Activated CD4-positive, alpha-beta memory T cell treated with anti-CD3 and anti-CD28 coated beads, Interleukin-2, amount 10 ng/mL, durations not matched to agents 7 days and 5 days (primary cell): ENCODE measurements around the gene ERICH2. TPM values are rescaled to one million over a fixed set of nuclear protein-coding genes. Genes with fewer than 3 reads are reported as not detected.

Experiments
- CTCF ChIA-PET: fragments of 350-600 bp; sonication (Branson Sonifier 250); formaldehyde crosslinking; loops from one replicate; lab custom pipeline; 2021; ENCODE audit warnings: antibody characterized with exemption, inconsistent platforms; lab: Charles Lee
- POLR2A ChIA-PET: fragments of 350-600 bp; sonication (Branson Sonifier 250); formaldehyde crosslinking; loops from one replicate; lab custom pipeline; 2021; ENCODE audit warnings: antibody characterized with exemption; lab: Charles Lee
- DNase-seq: peaks from one replicate; pipeline ENCODE4 v3.0.0-alpha.2; 2020
- H3K27ac Mint-ChIP-seq: one replicate; pipeline ENCODE4 v1.8.0; 2021; ENCODE audit warnings: mild to moderate bottlenecking, mixed read lengths
- H3K27me3 Mint-ChIP-seq: one replicate; pipeline ENCODE4 v1.8.0; 2021; ENCODE audit warnings: mixed read lengths
- H3K36me3 Mint-ChIP-seq: one replicate; pipeline ENCODE4 v1.8.0; 2021; ENCODE audit warnings: low read depth, mixed read lengths
- H3K4me1 Mint-ChIP-seq: one replicate; pipeline ENCODE4 v1.8.0; 2021; ENCODE audit warnings: mixed read lengths
- H3K4me3 Mint-ChIP-seq: one replicate; pipeline ENCODE4 v1.8.0; 2021; ENCODE audit warnings: mild to moderate bottlenecking, mixed read lengths
- H3K9me3 Mint-ChIP-seq: one replicate; pipeline ENCODE4 v1.8.0; 2021; ENCODE audit warnings: mixed read lengths
- total RNA-seq, 2 experiments: library from RNA; stranded (reverse); gene quantifications; one replicate each; pipeline ENCODE4 v1.2.3, GENCODE V29; 2021

ERICH2 gene
- total RNA-seq, 2 experiments from 2014 or later, result not detected

GRCh38 chr2:170815311-170815710 is 45.1 kb downstream of the ERICH2 start:
- H3K4me1 Mint-ChIP-seq, result peaks cover 42% of the 10 kb centered on the region
- CTCF ChIA-PET, result interaction anchor here (0.6 to 2.2 kb wide), 12 partner anchors 10 to 773 kb away, joined by 3 to 16 read pairs (median 6); partner anchors contain the start of genes ERICH2 and SP5
- DNase-seq, result no peak
- no peaks in the 10 kb centered on the region for H3K36me3 Mint-ChIP-seq
- H3K27ac Mint-ChIP-seq, result peak overlapping the region; percentile 22
- H3K4me3 Mint-ChIP-seq, result peak overlapping the region; percentile 65
- no peaks in the 10 kb centered on the region for H3K9me3 Mint-ChIP-seq
- POLR2A ChIA-PET, result no interaction called here
- H3K27me3 Mint-ChIP-seq, result peaks cover 79% of the 10 kb centered on the region

GRCh38 chr2:170815746-170816503 is 45.7 kb downstream of the ERICH2 start:
- ChIA-PET CTCF (interaction anchor here (0.6 to 2.2 kb wide), 24 partner anchors 9 to 873 kb away, joined by 3 to 16 read pairs (median 3); partner anchors contain the start of genes ERICH2 and SP5), POLR2A (interaction anchor here (1.0 kb wide), 1 partner anchor 113 kb away, joined by 3 read pairs; the partner anchor contains the start of gene GORASP2)
- no peaks in the 10 kb centered on the region for H3K36me3 Mint-ChIP-seq
- peak overlapping the region; percentile 65 for H3K4me3 Mint-ChIP-seq
- H3K27ac Mint-ChIP-seq, result peak overlapping the region; percentile 22
- H3K9me3 Mint-ChIP-seq, result no peaks in the 10 kb centered on the region
- DNase-seq, result peak; percentile 65
- peaks cover 48% of the 10 kb centered on the region for H3K4me1 Mint-ChIP-seq
- H3K27me3 Mint-ChIP-seq, result peaks cover 85% of the 10 kb centered on the region

DNA sequence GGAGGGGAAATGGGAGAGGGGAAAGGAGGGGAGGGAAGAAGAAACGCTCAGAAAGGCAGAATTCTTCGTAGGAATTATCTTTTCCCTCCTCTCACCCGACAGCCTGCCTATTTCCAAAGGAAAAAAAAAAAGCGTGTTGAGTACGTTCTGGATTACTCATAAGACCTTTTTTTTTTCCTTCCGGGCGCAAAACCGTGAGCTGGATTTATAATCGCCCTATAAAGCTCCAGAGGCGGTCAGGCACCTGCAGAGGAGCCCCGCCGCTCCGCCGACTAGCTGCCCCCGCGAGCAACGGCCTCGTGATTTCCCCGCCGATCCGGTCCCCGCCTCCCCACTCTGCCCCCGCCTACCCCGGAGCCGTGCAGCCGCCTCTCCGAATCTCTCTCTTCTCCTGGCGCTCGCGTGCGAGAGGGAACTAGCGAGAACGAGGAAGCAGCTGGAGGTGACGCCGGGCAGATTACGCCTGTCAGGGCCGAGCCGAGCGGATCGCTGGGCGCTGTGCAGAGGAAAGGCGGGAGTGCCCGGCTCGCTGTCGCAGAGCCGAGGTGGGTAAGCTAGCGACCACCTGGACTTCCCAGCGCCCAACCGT is 46.4 kb downstream of the ERICH2 start, which contains the start of gene GAD1:
TSS of gene GAD1 (plus strand) at position 384 of the 589 bp plus-strand sequence. CDS start 1,705 bp downstream, outside the sequence.
- DNase-seq, result peak; percentile 65
- Mint-ChIP-seq H3K4me3 (peak within 1 kb of the TSS; percentile 65), H3K27me3 (peaks cover 91% of the 10 kb centered on the region), H3K9me3 (no peaks in the 10 kb centered on the region), H3K36me3 (no peaks in the 10 kb centered on the region), H3K4me1 (peaks cover 54% of the 10 kb centered on the region), H3K27ac (peak within 1 kb of the TSS; percentile 22)
- POLR2A ChIA-PET, result interaction anchor here (1.0 kb wide), 1 partner anchor 112 kb away, joined by 3 read pairs; the partner anchor contains the start of gene GORASP2
- CTCF ChIA-PET, result interaction anchor here (0.6 to 2.2 kb wide), 23 partner anchors 9 to 899 kb away, joined by 3 to 16 read pairs (median 3); partner anchors contain the start of genes ERICH2 and SP5

GRCh38 chr2:170817093-170818035 is 47.2 kb downstream of the ERICH2 start:
- no peaks in the 10 kb centered on the region for H3K9me3 Mint-ChIP-seq
- CTCF ChIA-PET, result interaction anchor here (0.6 to 2.2 kb wide), 20 partner anchors 8 to 899 kb away, joined by 3 to 16 read pairs (median 3); partner anchors contain the start of genes ERICH2 and SP5
- no peaks in the 10 kb centered on the region for H3K36me3 Mint-ChIP-seq
- peaks cover 61% of the 10 kb centered on the region for H3K4me1 Mint-ChIP-seq
- peak overlapping the region; percentile 65 for H3K4me3 Mint-ChIP-seq
- peaks cover 95% of the 10 kb centered on the region for H3K27me3 Mint-ChIP-seq
- peak; percentile 35 for DNase-seq
- H3K27ac Mint-ChIP-seq, result no peak overlapping the region
- POLR2A ChIA-PET, result interaction anchor here (0.5 to 1.0 kb wide), 2 partner anchors 112 to 408 kb away, joined by 3 read pairs; partner anchors contain the start of gene GORASP2

DNA sequence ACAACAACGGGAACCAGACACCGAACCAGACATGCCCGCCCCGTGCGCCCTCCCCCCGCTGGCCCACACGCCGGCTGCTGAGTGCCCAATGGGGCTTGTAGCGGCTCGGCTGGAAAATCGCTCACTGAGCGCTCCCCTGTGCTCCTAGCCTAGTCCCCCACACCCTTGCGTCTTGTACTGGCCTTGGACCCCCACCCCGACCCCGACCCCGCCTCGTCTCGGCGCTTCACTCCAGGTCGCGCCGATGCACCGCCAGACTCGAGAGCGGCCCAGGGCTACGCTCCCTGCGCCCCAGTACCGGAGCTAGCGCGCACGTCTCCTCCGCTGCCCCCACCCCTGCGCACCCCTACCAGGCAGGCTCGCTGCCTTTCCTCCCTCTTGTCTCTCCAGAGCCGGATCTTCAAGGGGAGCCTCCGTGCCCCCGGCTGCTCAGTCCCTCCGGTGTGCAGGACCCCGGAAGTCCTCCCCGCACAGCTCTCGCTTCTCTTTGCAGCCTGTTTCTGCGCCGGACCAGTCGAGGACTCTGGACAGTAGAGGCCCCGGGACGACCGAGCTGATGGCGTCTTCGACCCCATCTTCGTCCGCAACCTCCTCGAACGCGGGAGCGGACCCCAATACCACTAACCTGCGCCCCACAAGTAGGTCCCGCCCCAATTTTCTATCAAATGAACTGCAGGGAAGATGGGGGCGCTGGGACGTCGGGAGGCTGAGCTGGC is 48.0 kb downstream of the ERICH2 start:
- Mint-ChIP-seq H3K27me3 (peaks cover 95% of the 10 kb centered on the region), H3K27ac (no peak overlapping the region), H3K9me3 (no peaks in the 10 kb centered on the region), H3K4me3 (peak overlapping the region; percentile 65), H3K36me3 (no peaks in the 10 kb centered on the region), H3K4me1 (peaks cover 67% of the 10 kb centered on the region)
- DNase-seq, result peak; percentile 22
- ChIA-PET CTCF (interaction anchor here (0.8 to 1.2 kb wide), 4 partner anchors 8 to 100 kb away, joined by 3 to 4 read pairs (median 4); no protein-coding TSS in a partner anchor), POLR2A (interaction anchor here (0.5 kb wide), 1 partner anchor 409 kb away, joined by 3 read pairs; no protein-coding TSS in a partner anchor)

- Mint-ChIP-seq H3K36me3 (no peaks in the 10 kb centered on the region), H3K9me3 (no peaks in the 10 kb centered on the region), H3K4me3 (peak overlapping the region; percentile 65), H3K27ac (no peak overlapping the region), H3K4me1 (peaks cover 65% of the 10 kb centered on the region), H3K27me3 (peaks cover 90% of the 10 kb centered on the region)
- DNase-seq, result no peak
- ChIA-PET POLR2A (no interaction called here), CTCF (interaction anchor here (0.8 to 1.5 kb wide), 6 partner anchors 8 to 106 kb away, joined by 3 to 6 read pairs (median 4); partner anchors contain the start of gene SP5)
Observed at GRCh38 chr2:170818752-170819470, 48.7 kb downstream of the ERICH2 start.

GRCh38 chr2:170819680-170820664 is 49.8 kb downstream of the ERICH2 start:
- Mint-ChIP-seq H3K9me3 (no peaks in the 10 kb centered on the region), H3K27ac (no peak overlapping the region), H3K4me1 (peaks cover 59% of the 10 kb centered on the region), H3K36me3 (no peaks in the 10 kb centered on the region), H3K4me3 (peak overlapping the region; percentile 46), H3K27me3 (peaks cover 90% of the 10 kb centered on the region)
- ChIA-PET POLR2A (no interaction called here), CTCF (interaction anchor here (0.7 to 2.8 kb wide), 10 partner anchors 32 to 458 kb away, joined by 3 to 11 read pairs (median 4); partner anchors contain the start of genes GORASP2 and SP5)
- no peak for DNase-seq

- Mint-ChIP-seq H3K36me3 (no peaks in the 10 kb centered on the region), H3K4me1 (peaks cover 54% of the 10 kb centered on the region), H3K27me3 (peaks cover 91% of the 10 kb centered on the region), H3K9me3 (no peaks in the 10 kb centered on the region), H3K4me3 (peak overlapping the region; percentile 46), H3K27ac (no peak overlapping the region)
- ChIA-PET POLR2A (no interaction called here), CTCF (interaction anchor here (0.8 to 2.8 kb wide), 9 partner anchors 12 to 497 kb away, joined by 3 to 11 read pairs (median 4); partner anchors contain the start of gene GORASP2)
- no peak for DNase-seq
Observed at GRCh38 chr2:170820757-170821530, 50.8 kb downstream of the ERICH2 start.

- Mint-ChIP-seq H3K27ac (no peak overlapping the region), H3K4me3 (peak overlapping the region; percentile 16), H3K4me1 (peaks cover 47% of the 10 kb centered on the region), H3K9me3 (no peaks in the 10 kb centered on the region), H3K36me3 (no peaks in the 10 kb centered on the region), H3K27me3 (peaks cover 87% of the 10 kb centered on the region)
- ChIA-PET CTCF (interaction anchor here (0.9 to 3.9 kb wide), 11 partner anchors 9 to 497 kb away, joined by 3 to 16 read pairs (median 4); partner anchors contain the start of genes ERICH2 and GORASP2), POLR2A (no interaction called here)
- DNase-seq, result no peak
Observed at GRCh38 chr2:170821531-170822289, 51.5 kb downstream of the ERICH2 start.
